Bronchial epithelial cell (primary cell): ENCODE measurements around the gene DPP6. TPM values are rescaled to one million over a fixed set of nuclear protein-coding genes. Genes with fewer than 3 reads are reported as not detected.

Experiments
- DNase-seq: peaks from one replicate; pipeline ENCODE4 v3.0.0-alpha.2; 2010; ENCODE audit warnings: low read depth
- FAIRE-seq: peaks from 2 replicates; lab custom pipeline; 2011; peaks lifted over from hg19 to GRCh38; lab: Jason Lieb, UNC
- H3K27me3 ChIP-seq: 2 replicates; pipeline ENCODE4 v1.5.1; 2011; ENCODE audit warnings: low read length; ENCODE audit not compliant: control insufficient read depth, insufficient read depth
- H3K36me3 ChIP-seq: 2 replicates; pipeline ENCODE4 v1.5.1; 2011; ENCODE audit warnings: low read length; ENCODE audit not compliant: control insufficient read depth, insufficient read depth
- H3K4me3 ChIP-seq: 2 replicates; pipeline ENCODE4 v1.5.1; 2011; ENCODE audit warnings: mild to moderate bottlenecking, low read depth, low read length, control low read depth
- total RNA-seq: library from RNA; depleted of rRNA; stranded (reverse); fragments of >200 nt; gene quantifications from 2 replicates; pipeline ENCODE4 v1.2.1, GENCODE V29; 2014
- TF ChIP-seq, protein P1 (sequence below): IDR thresholded peaks from 2 replicates; pipeline ENCODE4 v1.5.1; 2011; ENCODE audit warnings: mild to moderate bottlenecking, moderate library complexity, low read length, control low read depth, inconsistent platforms; ENCODE audit not compliant: insufficient read depth, severe bottlenecking

Gene DPP6
- total RNA-seq, 1 donor from 2014 or later: not detected

DNA sequence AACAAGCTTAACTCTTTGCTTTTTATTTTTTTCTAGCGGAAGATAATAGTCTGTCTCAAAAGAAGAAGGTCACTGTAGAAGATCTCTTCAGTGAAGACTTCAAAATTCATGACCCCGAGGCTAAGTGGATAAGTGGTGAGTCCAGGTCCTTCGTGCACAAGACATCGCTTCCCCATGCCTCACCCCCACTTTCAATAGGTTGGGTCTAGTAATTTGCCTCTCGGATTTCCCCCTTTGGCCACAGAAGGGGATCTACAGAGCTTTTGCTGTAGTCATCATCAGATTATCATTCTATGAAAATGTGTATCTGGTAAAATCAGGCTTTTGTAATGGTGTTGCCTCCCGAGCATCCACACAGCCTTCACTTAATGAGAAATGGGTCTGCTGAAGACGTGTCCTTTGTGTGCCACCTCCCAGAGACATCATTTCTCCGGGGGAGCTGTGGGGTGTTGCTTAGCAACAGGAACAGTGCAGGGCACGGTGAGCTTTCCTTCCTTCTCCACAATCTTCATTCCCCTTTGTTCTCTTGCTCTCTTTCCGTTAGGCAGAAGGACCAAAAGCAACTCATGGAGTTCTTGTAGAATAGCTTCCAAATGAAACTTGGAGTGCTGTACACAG lies 422.8 kb downstream of the DPP6 start:
- Histone ChIP-seq H3K4me3 (no peak overlapping the region), H3K36me3 (no peaks in the 10 kb centered on the region), H3K27me3 (no peaks in the 10 kb centered on the region)
- DNase-seq (no peak), FAIRE-seq (no peak)
- TF ChIP-seq, protein P1, sequence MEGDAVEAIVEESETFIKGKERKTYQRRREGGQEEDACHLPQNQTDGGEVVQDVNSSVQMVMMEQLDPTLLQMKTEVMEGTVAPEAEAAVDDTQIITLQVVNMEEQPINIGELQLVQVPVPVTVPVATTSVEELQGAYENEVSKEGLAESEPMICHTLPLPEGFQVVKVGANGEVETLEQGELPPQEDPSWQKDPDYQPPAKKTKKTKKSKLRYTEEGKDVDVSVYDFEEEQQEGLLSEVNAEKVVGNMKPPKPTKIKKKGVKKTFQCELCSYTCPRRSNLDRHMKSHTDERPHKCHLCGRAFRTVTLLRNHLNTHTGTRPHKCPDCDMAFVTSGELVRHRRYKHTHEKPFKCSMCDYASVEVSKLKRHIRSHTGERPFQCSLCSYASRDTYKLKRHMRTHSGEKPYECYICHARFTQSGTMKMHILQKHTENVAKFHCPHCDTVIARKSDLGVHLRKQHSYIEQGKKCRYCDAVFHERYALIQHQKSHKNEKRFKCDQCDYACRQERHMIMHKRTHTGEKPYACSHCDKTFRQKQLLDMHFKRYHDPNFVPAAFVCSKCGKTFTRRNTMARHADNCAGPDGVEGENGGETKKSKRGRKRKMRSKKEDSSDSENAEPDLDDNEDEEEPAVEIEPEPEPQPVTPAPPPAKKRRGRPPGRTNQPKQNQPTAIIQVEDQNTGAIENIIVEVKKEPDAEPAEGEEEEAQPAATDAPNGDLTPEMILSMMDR: no peak

DNA sequence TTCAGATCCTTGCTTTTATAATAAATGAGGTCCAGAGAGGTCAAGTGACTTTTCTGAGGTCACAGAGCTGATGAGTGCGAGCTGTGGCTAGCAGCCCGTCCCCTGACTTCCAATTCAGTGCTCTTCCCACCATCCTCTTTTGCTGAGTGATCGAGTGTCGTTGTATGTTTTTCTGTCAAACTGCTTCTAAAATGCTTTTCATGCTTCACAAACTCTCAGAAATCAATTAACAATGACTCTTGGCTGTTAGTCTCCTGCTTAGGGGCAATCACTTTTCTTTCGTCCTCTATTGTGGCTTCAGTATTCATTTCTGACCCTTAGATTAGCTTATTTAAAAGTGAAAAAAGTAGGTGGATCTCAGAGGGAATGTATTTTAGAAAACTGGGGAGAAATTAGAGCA lies 423.7 kb downstream of the DPP6 start:
- TF ChIP-seq, protein P1: no peak
- H3K36me3 ChIP-seq: no peaks in the 10 kb centered on the region
- H3K27me3 ChIP-seq: no peaks in the 10 kb centered on the region
- FAIRE-seq: no peak
- no peak overlapping the region for H3K4me3 ChIP-seq
- DNase-seq: no peak

DNA sequence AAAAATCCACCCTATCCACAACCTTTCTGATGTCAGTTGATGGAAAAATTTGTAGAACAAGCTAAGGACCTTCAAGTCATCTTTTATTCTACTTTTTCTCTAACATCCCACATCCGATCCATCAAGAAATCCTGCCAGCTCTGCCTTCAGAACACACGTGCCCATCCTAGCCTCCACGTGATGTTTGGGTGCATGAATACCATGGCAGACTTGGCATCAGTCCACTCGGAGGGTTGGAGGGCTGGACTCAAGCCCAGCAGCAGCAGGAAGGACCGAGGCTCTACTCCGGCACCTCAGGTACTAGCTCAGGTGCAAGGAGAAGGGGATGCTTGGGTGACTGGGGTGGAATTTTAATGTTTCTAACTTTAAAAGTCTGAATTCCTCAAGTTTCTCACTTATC lies 428.6 kb downstream of the DPP6 start:
- no peak for DNase-seq
- TF ChIP-seq, protein P1: no peak
- H3K4me3 ChIP-seq: no peak overlapping the region
- H3K27me3 ChIP-seq: no peaks in the 10 kb centered on the region
- FAIRE-seq: no peak
- no peaks in the 10 kb centered on the region for H3K36me3 ChIP-seq

DNA sequence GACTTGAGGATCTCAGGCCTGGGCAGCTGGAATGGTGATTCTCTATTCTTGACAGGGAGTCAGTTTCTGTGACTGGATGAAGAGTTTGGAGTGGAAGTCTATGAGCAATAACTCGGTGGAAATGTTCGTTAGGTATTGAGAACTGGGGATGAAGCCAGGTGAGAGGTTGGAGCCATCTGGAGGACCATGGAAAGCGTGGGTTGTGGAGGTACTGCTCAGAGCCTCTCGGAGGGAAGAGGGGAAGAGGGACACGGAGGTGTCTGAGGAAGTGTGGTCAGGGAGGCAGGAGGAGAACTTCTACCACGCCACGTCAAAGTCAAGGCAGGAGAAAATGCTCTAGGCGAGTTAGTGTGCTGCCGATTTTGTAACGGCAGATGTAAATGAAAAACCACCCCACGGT lies 430.7 kb downstream of the DPP6 start:
- H3K4me3 ChIP-seq: no peak overlapping the region
- FAIRE-seq: peak; percentile 79
- no peaks in the 10 kb centered on the region for H3K27me3 ChIP-seq
- no peak for DNase-seq
- H3K36me3 ChIP-seq: no peaks in the 10 kb centered on the region
- TF ChIP-seq, protein P1: no peak

DNA sequence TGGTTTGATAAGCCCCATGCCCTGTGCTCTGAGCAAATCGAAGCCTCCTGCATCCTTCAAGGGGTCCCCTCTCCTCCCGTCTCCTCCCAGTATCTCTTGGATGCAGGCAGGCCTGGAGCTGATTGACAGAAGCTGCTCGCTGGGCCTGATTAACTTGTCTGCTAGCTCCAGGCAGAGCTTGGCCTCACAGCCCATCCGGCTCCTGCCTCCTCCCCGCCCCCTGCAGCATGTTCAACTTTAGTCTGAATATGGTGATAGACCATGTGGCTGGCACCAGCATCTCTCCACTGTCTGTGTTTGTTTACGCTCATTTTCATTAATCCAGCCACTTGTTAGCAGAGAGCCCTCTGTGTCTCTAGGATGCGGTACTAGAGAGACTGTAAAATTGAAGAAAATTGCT lies 432.2 kb downstream of the DPP6 start:
- no peak for DNase-seq
- TF ChIP-seq, protein P1: no peak
- no peaks in the 10 kb centered on the region for H3K36me3 ChIP-seq
- no peak overlapping the region for H3K4me3 ChIP-seq
- FAIRE-seq: no peak
- H3K27me3 ChIP-seq: no peaks in the 10 kb centered on the region

DNA sequence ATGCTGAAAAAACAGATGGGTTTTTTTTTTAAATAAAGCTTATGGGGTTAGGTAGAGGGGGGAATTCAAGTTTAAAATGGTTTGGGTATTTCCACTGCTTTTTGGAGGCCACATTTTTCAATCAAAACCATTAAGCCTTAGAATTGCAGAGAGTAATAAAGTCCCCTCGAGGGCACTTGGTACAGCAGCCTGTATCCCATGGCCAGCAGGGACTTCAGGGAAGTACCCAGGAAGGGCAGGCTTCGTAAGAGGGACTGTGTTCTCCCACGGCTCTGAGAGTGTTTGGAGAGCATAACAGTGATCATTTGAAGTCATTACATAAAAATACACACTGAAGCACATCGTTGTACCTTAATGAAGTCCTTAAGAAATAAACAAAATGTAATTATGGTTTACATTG lies 432.7 kb downstream of the DPP6 start:
- DNase-seq (no peak), FAIRE-seq (no peak)
- Histone ChIP-seq H3K36me3 (no peaks in the 10 kb centered on the region), H3K27me3 (no peaks in the 10 kb centered on the region), H3K4me3 (no peak overlapping the region)
- TF ChIP-seq, protein P1: no peak
